NCI-H82 treated with DMSO at 0.1 percent for 48 hours (cell line): ENCODE results near the gene PLEKHF1.
"Not testable (repeated sequence)": the region's sequence is repeated elsewhere in the genome, so short reads cannot be mapped to it uniquely, and the experiment has no call there.

Experiments
- DNase-seq: peaks from one replicate; lab custom pipeline; 2025; ENCODE audit not compliant: unreplicated experiment; lab: John Stamatoyannopoulos, UW

PLEKHF1 gene

GRCh38 chr19:29697523-29698261 is 32.4 kb downstream of the PLEKHF1 start:
- DNase-seq, result no peak

GRCh38 chr19:29699861-29700260 is 34.6 kb downstream of the PLEKHF1 start:
- DNase-seq, result no peak

GRCh38 chr19:29700498-29700897 is 35.2 kb downstream of the PLEKHF1 start:
- DNase-seq, result no peak

- no peak for DNase-seq
Measured at GRCh38 chr19:29702161-29702962, 37.1 kb downstream of the PLEKHF1 start.

GRCh38 chr19:29702963-29703320 is 37.7 kb downstream of the PLEKHF1 start:
- no peak for DNase-seq

- no peak for DNase-seq
Measured at GRCh38 chr19:29704562-29705558, 39.6 kb downstream of the PLEKHF1 start.

GRCh38 chr19:29705706-29706105 is 40.4 kb downstream of the PLEKHF1 start:
- no peak for DNase-seq

- DNase-seq, result no peak
Measured at GRCh38 chr19:29706635-29707034, 41.4 kb downstream of the PLEKHF1 start.

GRCh38 chr19:29708554-29709439 is 43.5 kb downstream of the PLEKHF1 start:
- no peak for DNase-seq

- DNase-seq, result not testable (repeated sequence)
Measured at GRCh38 chr19:29709440-29709798, 44.2 kb downstream of the PLEKHF1 start.

GRCh38 chr19:29711584-29712132 is 46.4 kb downstream of the PLEKHF1 start:
- DNase-seq, result no peak

- no peak for DNase-seq
Measured at GRCh38 chr19:29712744-29713516, 47.7 kb downstream of the PLEKHF1 start.

- DNase-seq, result no peak
Measured at GRCh38 chr19:29714371-29714952, 49.2 kb downstream of the PLEKHF1 start.

GRCh38 chr19:29714953-29715700 is 49.9 kb downstream of the PLEKHF1 start, which contains the start of gene C19orf12:
Gene C19orf12, minus strand, starts transcription at chr19:29715261. Its CDS starts 6,848 bp downstream, at chr19:29708413.
- no peak for DNase-seq

- DNase-seq, result no peak
Measured at GRCh38 chr19:29715701-29716581, 50.7 kb downstream of the PLEKHF1 start.

- no peak for DNase-seq
Measured at GRCh38 chr19:29717051-29717450, 51.8 kb downstream of the PLEKHF1 start.

- DNase-seq, result no peak
Measured at GRCh38 chr19:29724102-29724641, 58.9 kb downstream of the PLEKHF1 start.
